Parathyroid adenoma (tissue), 2 donors: ENCODE measurements around the gene HLA-DQB2.

Experiments used
- H2AFZ ChIP-seq: fragments of 300-600 bp; sonication (generic); one replicate; pipeline ENCODE4 v1.7.0; 2017; ENCODE audit warnings: antibody characterized with exemption, mild to moderate bottlenecking
- H3K27ac ChIP-seq: fragments of 300-600 bp; sonication (generic); one replicate; pipeline ENCODE4 v1.7.0; 2017
- H3K27me3 ChIP-seq: fragments of 300-600 bp; sonication (generic); one replicate; pipeline ENCODE4 v1.7.0; 2017; ENCODE audit warnings: low read length; ENCODE audit not compliant: control insufficient read depth, insufficient read depth
- H3K36me3 ChIP-seq: fragments of 300-600 bp; sonication (generic); one replicate; pipeline ENCODE4 v1.7.0; 2017; ENCODE audit warnings: low read length; ENCODE audit not compliant: control insufficient read depth, insufficient read depth
- H3K4me1 ChIP-seq: fragments of 300-600 bp; sonication (generic); one replicate; pipeline ENCODE4 v1.7.0; 2017; ENCODE audit warnings: control low read depth
- H3K4me2 ChIP-seq: fragments of 300-600 bp; sonication (generic); one replicate; pipeline ENCODE4 v1.7.0; 2017; ENCODE audit warnings: low read length
- H3K4me3 ChIP-seq: fragments of 300-600 bp; sonication (generic); one replicate; pipeline ENCODE4 v1.7.0; 2017; ENCODE audit warnings: low read depth, low read length
- H3K79me2 ChIP-seq: fragments of 300-600 bp; sonication (generic); one replicate; pipeline ENCODE4 v1.7.0; 2017; ENCODE audit warnings: control low read depth
- H3K9ac ChIP-seq: fragments of 300-600 bp; sonication (generic); one replicate; pipeline ENCODE4 v1.7.0; 2017; ENCODE audit warnings: mild to moderate bottlenecking
- H3K9me3 ChIP-seq: fragments of 300-600 bp; sonication (generic); one replicate; pipeline ENCODE4 v1.7.0; 2017; ENCODE audit warnings: low read length; ENCODE audit not compliant: control insufficient read depth
- CTCF ChIP-seq: fragments of 300-600 bp; sonication (generic); IDR thresholded peaks from one replicate; pipeline ENCODE4 v1.7.0; 2017; ENCODE audit warnings: antibody characterized with exemption, mild to moderate bottlenecking
- donor health status: primary hyperparathyroidism.

HLA-DQB2 gene

GRCh38 chr6:32775071-32775470, 11.7 kb upstream of the HLA-DQB2 start:
- no peaks in the 10 kb centered on the region for H3K9me3 ChIP-seq
- H3K9ac ChIP-seq: no peak overlapping the region
- TF ChIP-seq CTCF: no peak
- H3K4me3 ChIP-seq: no peak overlapping the region
- no peaks in the 10 kb centered on the region for H3K4me1 ChIP-seq
- no peaks in the 10 kb centered on the region for H3K36me3 ChIP-seq
- no peak overlapping the region for H2AFZ ChIP-seq
- H3K27me3 ChIP-seq: no peaks in the 10 kb centered on the region
- H3K27ac ChIP-seq: no peak overlapping the region
- no peaks in the 10 kb centered on the region for H3K79me2 ChIP-seq
- H3K4me2 ChIP-seq: no peak overlapping the region

GRCh38 chr6:32774426-32774825, 11.1 kb upstream of the HLA-DQB2 start:
- H3K79me2 ChIP-seq: no peaks in the 10 kb centered on the region
- H3K9me3 ChIP-seq: no peaks in the 10 kb centered on the region
- no peaks in the 10 kb centered on the region for H3K27me3 ChIP-seq
- no peaks in the 10 kb centered on the region for H3K36me3 ChIP-seq
- no peak overlapping the region for H3K4me3 ChIP-seq
- H3K4me1 ChIP-seq: no peaks in the 10 kb centered on the region
- H3K4me2 ChIP-seq: no peak overlapping the region
- no peak for TF ChIP-seq CTCF
- no peak overlapping the region for H2AFZ ChIP-seq
- H3K27ac ChIP-seq: no peak overlapping the region
- H3K9ac ChIP-seq: no peak overlapping the region

DNA sequence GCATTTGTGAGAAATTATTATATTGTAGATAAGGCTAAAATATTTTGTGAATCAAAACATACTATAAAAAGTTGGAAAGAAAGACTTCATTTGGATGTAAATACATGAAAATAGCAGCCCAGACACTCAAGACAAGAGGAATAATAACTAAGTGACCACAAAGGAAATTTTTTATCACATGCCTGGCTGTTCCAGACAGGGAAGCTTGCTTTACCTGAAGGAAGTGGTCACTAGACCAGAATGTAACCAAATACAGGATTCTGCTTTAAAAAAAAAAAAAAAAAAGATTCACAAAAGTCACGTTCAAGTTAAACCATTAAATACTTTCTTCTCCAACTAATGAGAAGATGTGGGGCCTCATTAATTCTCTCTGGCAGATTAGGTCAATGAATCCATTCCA, 9.3 kb upstream of the HLA-DQB2 start:
- Histone ChIP-seq H3K9me3 (no peaks in the 10 kb centered on the region), H3K27me3 (no peaks in the 10 kb centered on the region), H3K9ac (no peak overlapping the region), H3K79me2 (no peaks in the 10 kb centered on the region), H3K4me2 (no peak overlapping the region), H3K36me3 (no peaks in the 10 kb centered on the region), H2AFZ (no peak overlapping the region), H3K27ac (no peak overlapping the region), H3K4me1 (no peaks in the 10 kb centered on the region), H3K4me3 (no peak overlapping the region)
- TF ChIP-seq CTCF: no peak

DNA sequence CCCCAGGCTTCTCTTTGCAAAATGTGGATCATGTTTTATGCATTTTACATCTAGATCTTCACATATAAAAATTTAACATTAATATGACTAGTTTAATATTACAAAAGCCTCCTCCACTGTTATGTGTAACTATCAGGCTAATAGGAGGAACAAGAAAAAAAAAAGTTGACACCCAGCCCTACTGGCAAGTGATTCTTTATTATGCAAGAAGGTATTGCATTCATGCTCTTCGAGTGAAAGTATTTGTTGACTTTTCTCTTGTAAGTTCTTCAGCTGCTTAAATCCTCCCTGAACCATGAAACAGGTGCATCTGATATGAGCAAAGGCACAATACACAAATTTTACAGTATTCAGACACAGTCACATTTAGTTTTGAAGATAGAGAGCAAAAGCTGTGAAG, 716 bp upstream of the HLA-DQB2 start:
- no peak overlapping the region for H3K9ac ChIP-seq
- H3K9me3 ChIP-seq: no peaks in the 10 kb centered on the region
- H2AFZ ChIP-seq: no peak overlapping the region
- H3K4me3 ChIP-seq: no peak overlapping the region
- H3K79me2 ChIP-seq: no peaks in the 10 kb centered on the region
- no peak for TF ChIP-seq CTCF
- H3K27ac ChIP-seq: no peak overlapping the region
- H3K4me1 ChIP-seq: no peaks in the 10 kb centered on the region
- H3K27me3 ChIP-seq: peaks cover 3% of the 10 kb centered on the region
- H3K4me2 ChIP-seq: no peak overlapping the region
- no peaks in the 10 kb centered on the region for H3K36me3 ChIP-seq

GRCh38 chr6:32761548-32761947, 1.8 kb downstream of the HLA-DQB2 start:
- H3K27ac ChIP-seq: no peak overlapping the region
- H3K4me1 ChIP-seq: no peaks in the 10 kb centered on the region
- no peaks in the 10 kb centered on the region for H3K9me3 ChIP-seq
- H3K4me2 ChIP-seq: no peak overlapping the region
- no peak for TF ChIP-seq CTCF
- H3K27me3 ChIP-seq: peaks cover 3% of the 10 kb centered on the region
- H3K79me2 ChIP-seq: no peaks in the 10 kb centered on the region
- H2AFZ ChIP-seq: no peak overlapping the region
- H3K9ac ChIP-seq: no peak overlapping the region
- no peaks in the 10 kb centered on the region for H3K36me3 ChIP-seq
- H3K4me3 ChIP-seq: no peak overlapping the region
